GM10248 (cell line): ENCODE data around the gene DIP2B.
"Not testable (repeated sequence)": the region's sequence is repeated elsewhere in the genome, so short reads cannot be mapped to it uniquely, and the experiment has no call there.

Experiments
- CTCF ChIA-PET: fragments of 300-600 bp; sonication (Branson Sonifier 250); formaldehyde crosslinking; extraction: SDS; loops from one replicate; lab custom pipeline; 2021; ENCODE audit warnings: antibody characterized with exemption; lab: Yijun Ruan, JAX
- POLR2A ChIA-PET: fragments of 350-650 bp; sonication (Branson Sonifier 250); formaldehyde crosslinking; extraction: SDS; loops from one replicate; lab custom pipeline; 2020; ENCODE audit warnings: antibody characterized with exemption; lab: Yijun Ruan, JAX
- DNase-seq: peaks from one replicate; pipeline ENCODE4 v3.0.0; 2012; ENCODE audit errors: extremely low spot score
- CTCF ChIP-seq: IDR thresholded peaks from 2 replicates; pipeline ENCODE4 v1.5.1; 2012; ENCODE audit warnings: mild to moderate bottlenecking, low read depth; ENCODE audit errors: extremely low read depth, missing control alignments, control extremely low read depth

The DIP2B gene

GRCh38 chr12:50488801-50489200 is 16.0 kb upstream of the DIP2B start:
- POLR2A ChIA-PET = no interaction called here
- CTCF ChIA-PET = no interaction called here

GRCh38 chr12:50498119-50498518 is 6.7 kb upstream of the DIP2B start:
- CTCF ChIA-PET, DNase-seq, POLR2A ChIA-PET: not testable (repeated sequence)

More at GRCh38 chr12:50488801-50489200, 16.0 kb upstream of the DIP2B start:
- no peak for TF ChIP-seq CTCF
- no peak for DNase-seq

- TF ChIP-seq CTCF = no peak
- POLR2A ChIA-PET = interaction anchor here (0.6 kb wide), 1 partner anchor 258 kb away, joined by 3 read pairs; no protein-coding TSS in a partner anchor
- no peak for DNase-seq
- CTCF ChIA-PET = interaction anchor here (0.7 to 7.7 kb wide), 26 partner anchors 8 to 395 kb away, joined by 3 to 75 read pairs (median 6); partner anchors contain the start of gene ATF1
Observed at GRCh38 chr12:50505675-50506530, 1.1 kb downstream of the DIP2B start.

- ChIA-PET POLR2A (interaction anchor here (0.6 kb wide), 2 partner anchors 257 to 283 kb away, joined by 3 to 5 read pairs; no protein-coding TSS in a partner anchor), CTCF (interaction anchor here (1.1 to 7.7 kb wide), 8 partner anchors 12 to 834 kb away, joined by 3 to 75 read pairs (median 6); partner anchors contain the start of gene ATF1)
- no peak for DNase-seq
- TF ChIP-seq CTCF = no peak
Observed at GRCh38 chr12:50506753-50507473, 2.1 kb downstream of the DIP2B start.

- TF ChIP-seq CTCF = no peak
- ChIA-PET CTCF (interaction anchor here (1.1 to 7.7 kb wide), 7 partner anchors 12 to 834 kb away, joined by 3 to 75 read pairs (median 6); partner anchors contain the start of gene ATF1), POLR2A (no interaction called here)
- no peak for DNase-seq
Observed at GRCh38 chr12:50507474-50507838, 2.7 kb downstream of the DIP2B start.

GRCh38 chr12:50507930-50508329 is 3.1 kb downstream of the DIP2B start:
- ChIA-PET CTCF (interaction anchor here (1.6 to 7.7 kb wide), 6 partner anchors 11 to 833 kb away, joined by 3 to 75 read pairs (median 7); partner anchors contain the start of gene ATF1), POLR2A (interaction anchor here (0.7 kb wide), 2 partner anchors 130 to 409 kb away, joined by 3 to 4 read pairs; no protein-coding TSS in a partner anchor)
- DNase-seq = no peak
- TF ChIP-seq CTCF = no peak
